GM19351 (cell line): Measurements from ENCODE around the gene PHRF1.
"Not testable (repeated sequence)": the region's sequence is repeated elsewhere in the genome, so short reads cannot be mapped to it uniquely, and the experiment has no call there.

Experiments used
- ATAC-seq: cut with Tn5 transposase; IDR thresholded peaks from one replicate; pipeline ENCODE4 v1.9.1; 2021; ENCODE audit warnings: mild to moderate bottlenecking, moderate library complexity; ENCODE audit not compliant: unreplicated experiment

The PHRF1 gene

DNA sequence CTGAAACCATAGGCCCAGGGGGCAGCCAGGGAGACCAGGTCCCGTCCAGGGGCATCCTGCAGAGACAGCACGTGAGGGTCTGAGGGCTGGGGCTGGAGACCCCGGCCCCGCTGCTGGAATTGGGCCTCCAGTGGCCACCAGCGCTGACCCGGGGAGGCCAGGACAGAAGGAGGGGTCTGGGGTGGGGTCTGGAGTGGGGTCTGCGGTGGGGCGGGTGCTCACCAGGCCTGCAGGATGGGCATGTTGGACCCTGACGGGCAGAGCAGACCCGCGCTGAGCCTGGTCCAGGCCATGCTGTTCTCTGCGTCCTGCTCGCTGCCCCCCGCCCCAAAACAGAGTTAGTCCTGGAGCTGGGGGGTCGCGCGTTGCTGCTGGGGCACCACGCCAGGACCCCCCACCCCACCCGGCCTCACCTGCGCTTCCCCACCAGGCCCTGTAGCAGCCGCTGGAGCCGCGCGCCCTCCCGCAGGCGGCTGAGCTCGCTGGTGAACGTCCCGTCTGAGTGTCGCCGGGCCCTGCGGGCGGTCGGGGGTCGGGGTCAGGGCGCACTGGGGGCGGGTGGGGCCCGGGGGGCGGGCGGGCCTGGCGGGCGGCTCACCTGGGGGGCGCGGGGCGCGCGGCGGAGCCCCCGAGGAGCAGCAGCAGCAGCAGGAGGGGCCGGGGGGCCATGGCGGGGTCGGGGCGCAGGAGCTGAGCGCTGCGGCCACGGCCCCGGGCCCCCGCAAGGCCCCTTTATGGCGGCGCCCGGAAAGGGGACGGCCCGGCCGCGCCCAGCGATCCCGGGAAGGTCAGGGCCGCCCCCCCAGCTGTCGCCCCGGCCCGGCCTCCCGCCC lies 50.4 kb downstream of the PHRF1 start, which contains the start of gene SCT:
TSS of gene SCT (minus strand) at position 707 of the 833 bp plus-strand sequence. CDS start at position 669, 38 bp downstream.
- ATAC-seq: no peak

DNA sequence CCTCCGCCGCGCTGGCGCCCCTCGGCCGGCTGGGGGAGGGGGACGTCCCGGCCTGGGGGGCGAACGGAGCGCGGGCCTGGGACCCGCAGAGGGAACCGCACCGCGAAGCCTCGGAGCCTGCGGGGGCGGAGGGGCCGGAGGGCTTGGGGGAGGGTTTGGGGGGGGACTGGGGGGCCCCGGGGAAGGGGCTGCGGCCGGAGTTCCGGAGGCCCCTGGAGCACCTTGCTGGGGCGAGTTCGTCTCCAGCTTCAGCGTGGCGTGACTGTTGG lies 51.0 kb downstream of the PHRF1 start:
- ATAC-seq: no peak

DNA sequence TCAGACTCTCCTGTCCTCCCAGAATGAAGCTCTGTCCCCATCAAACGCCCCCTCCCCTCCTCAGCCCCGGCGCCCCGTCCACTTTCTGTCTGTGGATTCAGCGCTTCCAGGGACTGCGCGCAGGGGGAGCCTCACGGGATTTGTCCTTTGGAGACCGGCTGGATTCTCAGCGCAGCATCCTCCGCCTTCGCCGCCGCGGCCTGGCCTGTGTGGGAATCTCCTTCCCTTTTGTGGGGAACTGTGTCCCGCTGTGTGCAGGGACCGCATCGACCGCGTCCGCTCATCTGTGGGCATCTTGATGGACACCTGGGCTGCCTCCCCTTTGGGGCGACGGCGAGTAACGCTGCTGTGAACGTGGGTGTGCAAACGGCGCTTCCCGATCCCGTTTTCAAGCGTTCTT lies 51.8 kb downstream of the PHRF1 start:
- ATAC-seq: no peak

DNA sequence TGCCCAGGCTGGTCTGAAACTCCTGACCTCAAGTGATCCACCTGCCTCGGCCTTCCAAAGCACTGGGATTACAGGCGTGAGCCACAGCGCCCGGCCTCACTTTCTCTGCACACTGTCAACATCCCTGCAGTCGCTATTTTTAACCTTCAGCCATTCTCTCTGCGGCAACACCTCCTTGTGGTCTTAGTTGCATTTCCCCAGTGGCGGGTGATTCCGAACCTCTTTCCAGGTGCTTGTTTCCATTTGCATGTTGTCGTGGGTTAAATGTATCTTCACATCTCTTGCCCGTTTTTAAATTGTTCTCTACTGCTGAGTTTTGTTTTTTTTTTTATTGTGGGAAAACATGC lies 52.9 kb downstream of the PHRF1 start:
- no peak for ATAC-seq

DNA sequence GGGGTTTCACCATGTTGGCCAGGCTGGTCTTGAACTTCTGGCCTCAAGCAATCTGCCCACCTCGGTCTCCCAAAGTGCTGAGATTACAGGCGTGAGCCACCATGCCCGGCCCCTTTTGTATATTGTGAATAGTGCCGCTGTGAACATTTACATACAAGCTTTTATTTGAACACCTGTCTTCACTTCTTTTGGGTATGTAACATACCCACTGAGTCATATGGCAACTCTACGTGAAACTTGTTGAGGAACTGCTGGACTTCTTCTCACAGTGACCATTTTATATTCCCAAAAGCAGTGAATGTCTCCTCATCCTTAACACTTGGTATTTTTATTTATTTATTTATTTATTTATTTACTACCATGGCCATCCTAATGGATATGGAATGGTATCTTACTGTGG lies 54.6 kb downstream of the PHRF1 start:
- no peak for ATAC-seq

DNA sequence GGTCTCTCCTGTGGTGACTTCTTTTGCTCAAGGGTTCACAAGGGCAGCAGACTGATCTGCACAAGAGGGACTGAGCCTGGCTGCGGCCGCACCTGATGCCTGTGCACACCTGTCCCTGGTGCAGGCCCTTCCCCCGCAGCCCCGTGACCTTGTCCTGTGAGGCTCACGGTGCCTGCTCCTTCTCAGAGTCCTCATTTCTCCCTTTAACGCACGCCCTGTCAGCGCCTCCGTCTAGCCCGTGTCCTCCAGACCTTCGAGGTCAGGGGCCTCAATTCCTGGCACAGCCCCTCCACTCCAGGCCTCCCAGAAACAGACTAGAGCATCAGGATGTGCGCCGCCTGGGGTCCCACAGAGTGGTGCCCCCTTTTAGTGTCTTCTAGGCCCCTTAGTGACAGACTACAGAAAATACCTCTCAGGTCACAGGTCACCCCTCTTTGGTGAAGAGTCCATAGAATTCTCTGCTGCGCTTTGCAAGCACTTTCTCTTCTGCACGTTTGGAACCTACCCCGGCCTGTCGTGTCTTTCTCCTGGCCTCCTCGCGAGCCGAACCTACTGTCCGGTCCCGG lies 59.8 kb downstream of the PHRF1 start:
- no peak for ATAC-seq

DNA sequence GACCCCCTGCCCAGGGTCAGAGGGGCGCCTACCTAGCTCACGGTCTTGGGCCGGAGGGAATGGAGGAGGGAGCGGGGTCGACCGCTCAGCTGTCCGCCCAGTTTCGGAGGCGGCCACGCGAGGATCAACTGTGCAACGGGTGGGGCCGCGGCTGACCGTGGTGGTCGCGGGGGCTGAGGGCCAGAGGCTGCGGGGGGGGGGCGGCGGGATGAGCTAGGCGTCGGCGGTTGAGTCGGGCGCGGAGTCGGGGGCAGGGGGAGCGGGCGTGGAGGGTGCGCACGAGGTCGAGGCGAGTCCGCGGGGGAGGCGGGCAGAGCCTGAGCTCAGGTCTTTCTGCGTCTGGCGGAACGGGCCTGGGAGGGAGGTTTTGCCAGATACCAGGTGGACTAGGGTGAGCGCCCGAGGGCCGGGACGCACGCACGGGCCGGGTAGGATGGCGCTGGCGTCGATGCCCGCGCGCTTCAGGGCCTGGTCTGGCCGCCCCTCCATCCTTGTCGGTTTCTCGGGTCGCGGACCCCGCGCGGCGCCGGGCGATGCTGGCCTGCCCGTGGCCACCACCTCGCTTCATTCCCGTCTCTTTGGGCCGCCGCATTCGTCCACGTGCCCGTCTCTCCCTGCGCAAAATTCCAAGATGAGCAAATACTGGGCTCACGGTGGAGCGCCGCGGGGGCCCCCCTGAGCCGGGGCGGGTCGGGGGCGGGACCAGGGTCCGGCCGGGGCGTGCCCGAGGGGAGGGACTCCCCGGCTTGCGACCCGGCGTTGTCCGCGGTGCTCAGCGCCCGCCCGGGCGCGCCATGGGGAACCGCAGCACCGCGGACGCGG lies 60.5 kb downstream of the PHRF1 start, which contains the start of gene DRD4:
TSS of gene DRD4 (plus strand) at position 759 of the 822 bp plus-strand sequence. CDS start at position 795, 36 bp downstream.
- ATAC-seq: no peak

DNA sequence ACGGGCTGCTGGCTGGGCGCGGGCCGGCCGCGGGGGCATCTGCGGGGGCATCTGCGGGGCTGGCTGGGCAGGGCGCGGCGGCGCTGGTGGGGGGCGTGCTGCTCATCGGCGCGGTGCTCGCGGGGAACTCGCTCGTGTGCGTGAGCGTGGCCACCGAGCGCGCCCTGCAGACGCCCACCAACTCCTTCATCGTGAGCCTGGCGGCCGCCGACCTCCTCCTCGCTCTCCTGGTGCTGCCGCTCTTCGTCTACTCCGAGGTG lies 61.0 kb downstream of the PHRF1 start:
- ATAC-seq: no peak

DNA sequence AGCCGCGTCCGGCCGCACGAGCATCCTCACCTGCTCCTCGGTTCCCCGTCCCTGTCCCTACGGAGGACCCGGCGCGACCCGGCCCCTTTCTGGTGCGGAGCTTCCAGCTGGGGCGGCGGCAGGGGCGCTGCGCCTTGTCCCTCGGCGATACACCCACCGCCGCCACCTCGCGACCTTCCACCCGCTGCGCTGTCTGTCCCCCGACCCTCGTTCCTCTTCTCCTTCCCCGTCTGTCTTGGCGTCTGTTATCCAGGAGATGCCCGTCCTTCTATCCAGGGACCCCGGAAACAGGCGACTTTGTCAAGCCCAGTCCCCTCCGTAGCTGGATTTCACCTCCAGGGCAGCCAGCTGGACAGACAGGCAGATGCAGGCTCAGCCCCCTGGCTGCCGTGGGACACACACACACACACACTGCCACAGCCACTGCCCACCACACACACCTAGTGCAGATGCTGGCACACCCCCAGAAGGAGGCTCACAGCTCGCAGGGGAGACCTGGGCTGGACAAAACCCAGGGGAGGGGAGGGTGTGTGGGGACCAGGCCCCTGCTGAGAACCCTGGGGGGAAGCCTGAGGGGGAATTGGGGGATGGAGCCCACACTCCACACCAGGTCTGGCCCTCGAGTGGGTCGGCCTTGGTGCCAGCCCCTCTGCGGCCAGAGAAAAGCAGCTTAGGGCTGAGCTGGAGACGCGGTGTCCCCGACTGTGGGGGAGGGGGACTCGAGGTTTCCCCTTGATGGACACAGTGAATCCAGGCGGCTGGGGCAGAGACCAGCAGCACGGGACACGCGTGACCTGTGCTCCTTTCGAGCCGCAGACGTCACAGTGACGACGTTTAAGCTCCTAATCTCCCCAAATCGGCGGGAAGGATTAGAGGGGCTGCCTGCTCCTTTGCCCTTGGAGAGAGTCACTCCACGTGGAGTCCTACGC lies 61.6 kb downstream of the PHRF1 start:
- no peak for ATAC-seq

DNA sequence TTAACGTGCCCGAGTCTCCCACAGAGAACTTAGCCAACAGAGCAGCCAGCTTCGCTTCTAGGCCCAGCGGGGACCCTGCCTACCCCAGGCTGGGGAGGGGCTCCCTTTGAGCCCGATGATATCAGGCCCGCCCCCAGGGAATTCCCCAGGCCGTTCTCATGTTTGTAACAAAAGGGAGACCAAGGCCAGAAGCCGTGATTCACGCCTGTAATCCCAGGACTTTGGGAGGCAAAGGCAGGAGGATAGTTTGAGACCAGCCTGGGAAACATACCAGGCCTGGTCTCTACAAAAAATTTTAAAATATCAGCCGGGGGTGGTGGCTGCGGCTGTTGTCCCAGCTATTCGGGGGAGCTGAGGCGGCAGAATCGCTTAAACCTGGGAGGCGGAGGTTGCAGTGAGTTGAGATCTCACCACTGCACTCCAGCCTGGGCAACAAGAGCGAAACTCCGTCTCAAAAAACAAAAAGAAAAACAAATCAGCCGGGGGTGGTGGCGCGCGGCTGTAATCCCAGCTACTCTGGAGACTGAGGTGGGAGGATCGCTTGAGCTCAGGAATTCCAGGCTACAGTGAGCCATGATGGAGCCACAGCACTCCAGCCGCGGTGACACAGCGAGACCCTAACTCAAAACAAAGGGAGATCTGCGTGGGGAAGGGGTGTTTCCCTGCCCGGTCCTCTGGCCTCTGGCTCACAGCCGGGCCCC lies 62.5 kb downstream of the PHRF1 start:
- ATAC-seq: no peak

DNA sequence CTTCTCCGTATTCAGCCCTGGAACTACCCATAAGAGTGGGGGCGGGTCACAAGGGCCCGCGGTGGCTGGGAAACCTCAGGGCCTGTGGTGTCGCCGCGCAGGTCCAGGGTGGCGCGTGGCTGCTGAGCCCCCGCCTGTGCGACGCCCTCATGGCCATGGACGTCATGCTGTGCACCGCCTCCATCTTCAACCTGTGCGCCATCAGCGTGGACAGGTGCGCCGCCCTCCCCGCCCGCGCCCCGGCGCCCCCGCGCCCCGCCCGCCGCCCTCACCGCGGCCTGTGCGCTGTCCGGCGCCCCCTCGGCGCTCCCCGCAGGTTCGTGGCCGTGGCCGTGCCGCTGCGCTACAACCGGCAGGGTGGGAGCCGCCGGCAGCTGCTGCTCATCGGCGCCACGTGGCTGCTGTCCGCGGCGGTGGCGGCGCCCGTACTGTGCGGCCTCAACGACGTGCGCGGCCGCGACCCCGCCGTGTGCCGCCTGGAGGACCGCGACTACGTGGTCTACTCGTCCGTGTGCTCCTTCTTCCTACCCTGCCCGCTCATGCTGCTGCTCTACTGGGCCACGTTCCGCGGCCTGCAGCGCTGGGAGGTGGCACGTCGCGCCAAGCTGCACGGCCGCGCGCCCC lies 63.2 kb downstream of the PHRF1 start:
- no peak for ATAC-seq

DNA sequence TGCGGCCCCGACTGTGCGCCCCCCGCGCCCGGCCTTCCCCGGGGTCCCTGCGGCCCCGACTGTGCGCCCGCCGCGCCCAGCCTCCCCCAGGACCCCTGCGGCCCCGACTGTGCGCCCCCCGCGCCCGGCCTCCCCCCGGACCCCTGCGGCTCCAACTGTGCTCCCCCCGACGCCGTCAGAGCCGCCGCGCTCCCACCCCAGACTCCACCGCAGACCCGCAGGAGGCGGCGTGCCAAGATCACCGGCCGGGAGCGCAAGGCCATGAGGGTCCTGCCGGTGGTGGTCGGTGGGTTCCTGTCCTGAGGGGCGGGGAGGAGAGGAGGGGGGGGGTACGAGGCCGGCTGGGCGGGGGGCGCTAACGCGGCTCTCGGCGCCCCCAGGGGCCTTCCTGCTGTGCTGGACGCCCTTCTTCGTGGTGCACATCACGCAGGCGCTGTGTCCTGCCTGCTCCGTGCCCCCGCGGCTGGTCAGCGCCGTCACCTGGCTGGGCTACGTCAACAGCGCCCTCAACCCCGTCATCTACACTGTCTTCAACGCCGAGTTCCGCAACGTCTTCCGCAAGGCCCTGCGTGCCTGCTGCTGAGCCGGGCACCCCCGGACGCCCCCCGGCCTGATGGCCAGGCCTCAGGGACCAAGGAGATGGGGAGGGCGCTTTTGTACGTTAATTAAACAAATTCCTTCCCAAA lies 63.9 kb downstream of the PHRF1 start:
- ATAC-seq: no peak

DNA sequence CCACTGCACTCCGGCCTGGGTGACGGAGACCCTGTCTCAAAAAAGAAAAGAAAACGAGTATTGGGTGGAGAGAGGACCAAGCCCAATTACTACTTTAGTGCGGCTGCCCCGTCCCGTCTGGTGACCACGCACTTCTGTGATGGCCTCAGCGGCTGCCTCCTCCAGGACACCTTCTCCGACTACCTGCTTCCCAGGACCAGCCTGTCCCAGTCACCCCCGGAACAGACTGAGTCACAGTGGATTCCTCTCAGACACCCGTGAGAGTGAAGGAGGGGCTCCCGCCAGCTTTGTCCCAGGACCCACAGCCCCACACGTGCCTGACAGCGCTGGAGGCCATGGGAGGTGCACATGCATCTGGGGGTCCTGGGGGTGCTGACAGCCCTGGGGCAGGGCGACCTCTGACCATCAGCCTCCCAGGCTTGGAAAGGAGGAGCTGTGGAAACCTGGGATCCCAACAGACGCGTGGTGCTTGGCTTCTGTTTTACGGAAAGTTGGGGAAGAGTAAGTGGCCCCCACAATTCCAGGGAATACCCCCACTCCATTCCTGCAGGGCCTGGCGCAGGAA lies 65.6 kb downstream of the PHRF1 start:
- ATAC-seq: no peak

DNA sequence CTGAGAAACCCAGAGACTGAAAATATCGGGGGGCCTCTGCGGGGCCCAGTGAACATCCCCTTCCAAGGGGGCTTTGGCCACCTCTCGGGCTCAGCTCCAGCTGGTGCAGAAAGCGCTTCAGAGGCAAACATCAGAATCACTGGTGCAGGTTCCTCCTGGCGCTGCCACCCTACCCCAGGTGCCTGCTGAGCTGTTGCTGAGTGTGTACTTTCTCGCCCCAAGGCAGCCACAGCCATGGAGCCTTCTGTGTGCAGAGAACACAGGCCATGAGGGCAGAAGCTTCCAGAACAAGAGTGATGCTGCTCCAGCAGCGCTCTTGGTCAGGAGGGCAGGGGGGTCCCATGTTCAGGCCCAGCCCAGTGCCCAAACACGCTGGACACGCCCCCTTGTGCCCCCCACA lies 67.1 kb downstream of the PHRF1 start:
- ATAC-seq: no peak

DNA sequence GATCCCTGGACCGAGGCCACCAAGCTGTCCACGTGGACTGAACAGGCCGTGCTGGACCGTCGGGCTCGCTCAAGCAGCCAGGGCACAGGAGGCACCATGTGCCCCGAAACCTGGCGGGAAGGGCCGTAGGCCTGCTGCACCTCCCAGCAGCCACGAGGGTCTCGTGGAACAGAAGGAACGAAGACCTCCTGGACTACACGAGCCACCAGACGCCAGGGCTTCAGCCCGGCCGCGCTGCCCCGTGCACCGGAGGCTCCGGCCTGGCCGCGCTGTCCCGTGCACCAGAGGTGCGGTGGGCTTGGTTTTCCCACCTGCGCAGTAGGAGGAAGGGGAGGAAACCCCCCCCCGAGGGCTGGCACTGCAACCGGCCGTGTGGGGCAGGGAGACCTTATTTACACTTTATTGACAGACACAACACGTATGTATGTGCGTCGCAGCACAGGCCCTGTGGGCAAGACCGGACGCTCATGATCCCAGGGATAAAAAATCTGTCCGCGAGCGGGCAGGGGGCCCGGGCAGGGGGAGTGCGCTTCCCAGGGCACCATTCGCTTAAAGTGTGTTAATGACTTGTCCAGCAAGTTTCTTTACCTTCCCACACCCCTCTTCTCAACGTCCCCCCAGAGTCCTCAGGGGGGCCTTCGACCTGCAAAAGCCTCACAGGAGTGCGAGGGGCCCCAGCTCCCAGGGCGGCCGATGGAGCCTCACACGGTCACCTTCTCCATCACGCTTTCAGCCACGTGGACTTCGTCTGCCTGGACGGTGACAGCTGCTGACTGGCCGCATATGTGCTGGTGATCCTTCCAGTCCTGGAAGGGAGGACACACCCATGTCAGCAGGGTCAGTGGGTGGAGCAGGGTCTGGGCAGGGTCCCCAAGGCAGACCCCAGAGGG lies 67.8 kb downstream of the PHRF1 start:
- no peak for ATAC-seq

DNA sequence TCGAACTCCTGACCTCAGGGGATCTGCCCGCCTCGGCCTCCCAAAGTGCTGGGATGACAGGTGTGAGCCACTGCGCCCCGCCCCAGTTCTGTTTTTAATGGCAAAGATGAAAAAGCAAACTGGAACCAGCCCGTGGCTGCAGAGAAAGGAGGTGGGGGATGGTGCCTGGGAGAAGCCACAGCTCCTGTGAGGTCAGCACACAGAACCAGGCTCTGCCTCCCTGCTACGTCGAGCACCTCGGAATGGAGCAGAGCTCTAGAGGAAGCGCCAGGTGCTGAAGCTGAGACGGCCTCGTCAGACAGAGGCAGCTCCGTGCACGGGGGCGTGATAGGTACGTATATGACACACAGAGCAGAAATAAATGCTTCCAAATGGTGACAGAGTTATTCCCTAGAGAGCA lies 69.3 kb downstream of the PHRF1 start:
- ATAC-seq: no peak

DNA sequence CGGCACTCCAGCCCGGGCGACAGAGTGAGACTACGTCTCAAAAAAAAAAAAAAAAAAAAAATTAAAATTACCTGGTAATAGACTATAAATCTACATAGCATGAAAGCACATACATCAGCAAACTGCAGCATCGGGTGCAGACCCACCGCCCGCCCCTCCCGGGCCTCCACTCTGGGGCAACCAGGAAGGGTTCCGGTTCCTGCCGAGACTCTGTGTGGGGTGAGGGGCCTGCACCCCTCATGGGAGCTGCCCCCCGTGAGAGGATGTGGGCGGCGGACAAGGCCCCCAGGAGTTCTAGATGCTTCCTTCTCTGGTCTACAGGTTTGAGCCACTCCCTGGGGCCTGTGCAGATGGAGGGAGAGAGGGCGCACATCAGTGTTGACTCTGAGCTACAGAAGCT lies 69.9 kb downstream of the PHRF1 start:
- no peak for ATAC-seq

DNA sequence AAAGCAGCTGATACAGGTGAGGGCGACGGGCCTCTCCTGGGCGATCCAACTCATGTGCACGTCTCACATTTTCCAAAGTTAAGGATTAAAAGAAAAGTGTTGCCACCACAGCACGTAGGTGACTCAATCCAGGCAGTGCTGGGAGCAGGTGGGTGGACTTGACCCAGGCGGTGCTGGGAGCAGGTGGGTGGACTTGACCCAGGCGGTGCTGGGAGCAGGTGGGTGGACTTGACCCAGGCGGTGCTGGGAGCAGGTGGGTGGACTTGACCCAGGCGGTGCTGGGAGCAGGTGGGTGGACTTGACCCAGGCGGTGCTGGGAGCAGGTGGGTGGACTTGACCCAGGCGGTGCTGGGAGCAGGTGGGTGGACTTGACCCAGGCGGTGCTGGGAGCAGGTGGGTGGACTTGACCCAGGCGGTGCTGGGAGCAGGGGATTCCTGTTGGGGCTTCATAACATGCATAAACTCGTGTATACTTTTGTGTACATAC lies 71.4 kb downstream of the PHRF1 start:
- ATAC-seq: not testable (repeated sequence)
